Liver (tissue), 9 donors: ENCODE results near the gene SLX4IP. TPM values are rescaled to one million over a fixed set of nuclear protein-coding genes. Genes with fewer than 3 reads are reported as not detected.

Experiments
- DNase-seq: peaks from one replicate; pipeline ENCODE4 v3.0.0-alpha.2; 2017; ENCODE audit warnings: low spot score
- H3K27ac ChIP-seq, 2 donors: one replicate each; pipeline ENCODE4 v1.7.0; 2013; ENCODE audit warnings: inconsistent platforms in 2 of 2, low read length in 2 of 2, control low read depth in 1 of 2, low read depth in 1 of 2, mild to moderate bottlenecking in 1 of 2
- H3K27me3 ChIP-seq, 4 donors: one replicate each; pipeline versions ENCODE4 v1.6.1 to v1.7.0; 2013; ENCODE audit warnings: low read length in 3 of 4, inconsistent platforms in 1 of 4, mild to moderate bottlenecking in 1 of 4, moderate library complexity in 1 of 4; ENCODE audit not compliant: control insufficient read depth in 4 of 4, insufficient read depth in 4 of 4
- H3K36me3 ChIP-seq, 4 donors: one replicate each; pipeline versions ENCODE4 v1.6.1 to v1.7.0; 2013; ENCODE audit warnings: low read length in 3 of 4, mild to moderate bottlenecking in 3 of 4, low read depth in 1 of 4, moderate library complexity in 1 of 4; ENCODE audit not compliant: control insufficient read depth in 4 of 4, insufficient read depth in 3 of 4
- H3K4me1 ChIP-seq, 4 donors: one replicate each; pipeline versions ENCODE4 v1.6.1 to v1.7.0; 2013; ENCODE audit warnings: low read length in 3 of 4, mild to moderate bottlenecking in 3 of 4, moderate library complexity in 1 of 4; ENCODE audit not compliant: control insufficient read depth in 4 of 4, insufficient read depth in 4 of 4
- H3K4me3 ChIP-seq, 3 donors: one replicate each; pipeline versions ENCODE4 v1.6.1 to v1.7.0; 2013; ENCODE audit warnings: low read length in 3 of 3, control low read depth in 1 of 3, low read depth in 1 of 3, mild to moderate bottlenecking in 1 of 3
- H3K9ac ChIP-seq, 2 donors: one replicate each; pipeline ENCODE4 v1.7.0; 2013; ENCODE audit warnings: low read length in 2 of 2, mild to moderate bottlenecking in 2 of 2, moderate library complexity in 2 of 2, control low read depth in 1 of 2, low read depth in 1 of 2
- H3K9me3 ChIP-seq, 4 donors: one replicate each; pipeline versions ENCODE4 v1.6.1 to v1.7.0; 2013; ENCODE audit warnings: low read length in 3 of 4; ENCODE audit not compliant: control insufficient read depth in 4 of 4
- ATF3 ChIP-seq: IDR thresholded peaks from 2 replicates; pipeline ENCODE4 v1.6.1; 2016; ENCODE audit warnings: antibody characterized with exemption
- CTCF ChIP-seq: fragments of 150-350 bp; IDR thresholded peaks from 2 replicates; pipeline ENCODE4 v1.5.1; 2017; ENCODE audit warnings: improper control_type of control experiment, low read depth, low read length; ENCODE audit not compliant: missing input control
- FOXA1 ChIP-seq: IDR thresholded peaks from 2 replicates; pipeline ENCODE4 v1.6.1; 2016; ENCODE audit warnings: antibody characterized with exemption
- HNF4A ChIP-seq, 2 donors: conservative IDR thresholded peaks; 2 replicates each; pipeline ENCODE4 v1.6.1; 2016; ENCODE audit warnings: antibody characterized with exemption in 2 of 2, mild to moderate bottlenecking in 2 of 2
- JUND ChIP-seq, 2 donors: IDR thresholded peaks; 2 replicates each; pipeline ENCODE4 v1.6.1; 2016; ENCODE audit warnings: antibody characterized with exemption in 2 of 2
- NR2F2 ChIP-seq: IDR thresholded peaks from 2 replicates; pipeline ENCODE4 v1.6.1; 2016; ENCODE audit warnings: antibody characterized with exemption
- REST ChIP-seq: IDR thresholded peaks from 2 replicates; pipeline ENCODE4 v1.6.1; 2016; ENCODE audit warnings: antibody characterized with exemption, mild to moderate bottlenecking
- RXRA ChIP-seq, 2 donors: IDR thresholded peaks; 2 replicates each; pipeline ENCODE4 v1.6.1; 2017 to 2018; ENCODE audit warnings: antibody characterized with exemption in 2 of 2, mild to moderate bottlenecking in 1 of 2
- TAF1 ChIP-seq: conservative IDR thresholded peaks from 2 replicates; pipeline ENCODE4 v1.6.1; 2016; ENCODE audit warnings: antibody characterized with exemption, mild to moderate bottlenecking
- WGBS: extraction: QIAGEN DNeasy Blood & Tissue Kit; methylation state at CpG from one replicate; pipeline ENCODE4 v1.1.7; 2013; 5-methylcytosine and 5-hydroxymethylcytosine counted together
- polyA plus RNA-seq, 2 donors: library from polyadenylated mRNA; stranded (reverse) in 1 of 2; unstranded in 1 of 2; fragments of 200-250 nt in 1 of 2; fragments of >200 nt in 1 of 2; fragmentation: Nextera tagmentation in 1 of 2; extraction: Ambion mirVana in 1 of 2; gene quantifications; one replicate each; pipeline versions ENCODE4 v1.2.1 to v1.2.3, GENCODE V29; 2013 to 2015
- total RNA-seq, 2 donors: library from RNA; depleted of rRNA; stranded (reverse); fragments of >200 nt; gene quantifications; one replicate each; pipeline ENCODE4 v1.2.3, GENCODE V29; 2014
- donor health status: healthy.
- donor health status: healthy.
- donor health status: healthy.
- donor health status: healthy.
- donor health status: healthy.

Gene SLX4IP
- total and polyA plus RNA-seq, 4 donors, result 1.1 to 3.4 (median 2.7) TPM

- no peak for DNase-seq
- H3K4me1 ChIP-seq, result peaks cover 0 to 9% (median 3%) of the 10 kb centered on the region in 4 donors
- H3K9ac ChIP-seq, result no peak overlapping the region
- 98% methylated on average over 7 of the region's 7 CpGs for WGBS
- no peak for TF ChIP-seq ATF3
- no peak for TF ChIP-seq CTCF
- no peak for TF ChIP-seq NR2F2
- no peak for TF ChIP-seq TAF1
- TF ChIP-seq JUND (IDR thresholded peaks at IDR 0.05), result no peak
- H3K9me3 ChIP-seq, result no peaks in the 10 kb centered on the region
- peaks cover 0 to 2% (median 0%) of the 10 kb centered on the region in 4 donors for H3K36me3 ChIP-seq
- no peaks in the 10 kb centered on the region for H3K27me3 ChIP-seq
- H3K4me3 ChIP-seq, result no peak overlapping the region
- H3K27ac ChIP-seq, result peak overlapping the region in 1 of 2 donors; percentile 9
Observed at GRCh38 chr20:10539818-10540553, 104.9 kb downstream of the SLX4IP start.

- Histone ChIP-seq H3K9me3 (no peaks in the 10 kb centered on the region), H3K27me3 (no peaks in the 10 kb centered on the region), H3K9ac (no peak overlapping the region), H3K27ac (peak overlapping the region in 1 of 2 donors; percentile 9), H3K4me1 (peaks cover 0 to 9% (median 3%) of the 10 kb centered on the region in 4 donors), H3K4me3 (no peak overlapping the region), H3K36me3 (peaks cover 0 to 2% (median 0%) of the 10 kb centered on the region in 4 donors)
- DNase-seq, result no peak
- TF ChIP-seq RXRA (IDR thresholded peaks at IDR 0.05) (peak in 1 of 2 donors; percentile 47), HNF4A (conservative IDR thresholded peaks at IDR 0.05) (peak; percentile 28 to 51), REST (peak; percentile 14), CTCF (no peak), FOXA1 (no peak), JUND (IDR thresholded peaks at IDR 0.05) (peak in 1 of 2 donors; percentile 7)
- WGBS, result 50% methylated on average over 4 of the region's 4 CpGs
Observed at GRCh38 chr20:10540636-10541493, 105.8 kb downstream of the SLX4IP start.
